Measurements from ENCODE around the gene ADORA1. TPM values are rescaled to one million over a fixed set of nuclear protein-coding genes. Genes with fewer than 3 reads are reported as not detected.

Gene ADORA1
- total RNA-seq, 3 donors from 2014 or later = 0.53 to 1.3 (median 0.78) TPM

GRCh38 chr1:203169770-203170520, 42.4 kb downstream of the ADORA1 start:
- no peak for TF ChIP-seq CTCF (IDR thresholded peaks at IDR 0.05)
- Histone ChIP-seq H3K9me3 (no peaks in the 10 kb centered on the region), H3K36me3 (ENCODE audit: low read depth) (no peaks in the 10 kb centered on the region), H3K4me1 (ENCODE audit: low read depth) (no peaks in the 10 kb centered on the region), H3K4me3 (no peak overlapping the region)
- intact Hi-C loops (cut with DNase I, micrococcal nuclease) = loop anchor here in 1 of 2 donors (5.0 kb wide), 1 partner anchor 128 kb away; no protein-coding TSS in a partner anchor
- ATAC-seq = no peak
- DNase-seq = no peak

- Histone ChIP-seq H3K36me3 (ENCODE audit: low read depth) (no peaks in the 10 kb centered on the region), H3K9me3 (no peaks in the 10 kb centered on the region), H3K4me3 (no peak overlapping the region), H3K4me1 (ENCODE audit: low read depth) (no peaks in the 10 kb centered on the region)
- ATAC-seq (no peak), DNase-seq (no peak)
- no peak for TF ChIP-seq CTCF (IDR thresholded peaks at IDR 0.05)
- intact Hi-C loops (cut with DNase I, micrococcal nuclease) = loop anchor here in 1 of 2 donors (5.0 kb wide), 1 partner anchor 128 kb away; no protein-coding TSS in a partner anchor
These were observed 43.3 kb downstream of the ADORA1 start for GRCh38 chr1:203170625-203171330.

- no peak for TF ChIP-seq CTCF (IDR thresholded peaks at IDR 0.05)
- Histone ChIP-seq H3K4me3 (no peak overlapping the region), H3K9me3 (no peaks in the 10 kb centered on the region), H3K36me3 (ENCODE audit: low read depth) (no peaks in the 10 kb centered on the region), H3K4me1 (ENCODE audit: low read depth) (no peaks in the 10 kb centered on the region)
- intact Hi-C loops (cut with DNase I, micrococcal nuclease) = loop anchor here (2.0 to 5.0 kb wide), 2 partner anchors 129 to 133 kb away; no protein-coding TSS in a partner anchor
- DNase-seq = no peak
- no peak for ATAC-seq
These were observed 44.0 kb downstream of the ADORA1 start for GRCh38 chr1:203171341-203172183.

- ATAC-seq = peak; percentile 85
- H3K4me3 ChIP-seq = no peak overlapping the region
- DNase-seq = peak; percentile 62 to 79 (median 76)
- intact Hi-C loops (cut with DNase I, micrococcal nuclease) = loop anchor here (2.0 to 5.0 kb wide), 2 partner anchors 130 to 134 kb away; no protein-coding TSS in a partner anchor
- H3K4me1 ChIP-seq (ENCODE audit: low read depth) = no peaks in the 10 kb centered on the region
- no peaks in the 10 kb centered on the region for H3K36me3 ChIP-seq (ENCODE audit: low read depth)
- peak; percentile 70 for TF ChIP-seq CTCF (IDR thresholded peaks at IDR 0.05)
- H3K9me3 ChIP-seq = no peaks in the 10 kb centered on the region
These were observed 44.9 kb downstream of the ADORA1 start for GRCh38 chr1:203172184-203173010.
